ENCODE measurements around the gene ATP8A1.
"Not testable (repeated sequence)": the region's sequence is repeated elsewhere in the genome, so short reads cannot be mapped to it uniquely, and the experiment has no call there.

The ATP8A1 gene

GRCh38 chr4:42497142-42497910, 159.6 kb downstream of the ATP8A1 start:
- Mint-ChIP-seq H3K36me3 (ENCODE audit: low read depth) (peaks cover 43% of the 10 kb centered on the region), H3K4me3 (no peak overlapping the region), H3K27me3 (no peaks in the 10 kb centered on the region), H3K27ac (no peak overlapping the region), H3K9me3 (no peaks in the 10 kb centered on the region), H3K4me1 (ENCODE audit: low read depth) (no peaks in the 10 kb centered on the region)

GRCh38 chr4:42492962-42493361, 163.9 kb downstream of the ATP8A1 start:
- no peak overlapping the region for H3K27ac Mint-ChIP-seq
- H3K4me1 Mint-ChIP-seq (ENCODE audit: low read depth) = no peaks in the 10 kb centered on the region
- H3K27me3 Mint-ChIP-seq = no peaks in the 10 kb centered on the region
- peaks cover 47% of the 10 kb centered on the region for H3K36me3 Mint-ChIP-seq (ENCODE audit: low read depth)
- H3K4me3 Mint-ChIP-seq = no peak overlapping the region
- no peaks in the 10 kb centered on the region for H3K9me3 Mint-ChIP-seq

GRCh38 chr4:42490015-42490414, 166.9 kb downstream of the ATP8A1 start:
- H3K36me3 Mint-ChIP-seq (ENCODE audit: low read depth) = peaks cover 21% of the 10 kb centered on the region
- no peaks in the 10 kb centered on the region for H3K9me3 Mint-ChIP-seq
- H3K4me1 Mint-ChIP-seq (ENCODE audit: low read depth) = no peaks in the 10 kb centered on the region
- no peak overlapping the region for H3K27ac Mint-ChIP-seq
- H3K4me3 Mint-ChIP-seq = no peak overlapping the region
- H3K27me3 Mint-ChIP-seq = no peaks in the 10 kb centered on the region

- Mint-ChIP-seq H3K27me3 (no peaks in the 10 kb centered on the region), H3K4me1 (ENCODE audit: low read depth) (no peaks in the 10 kb centered on the region), H3K4me3 (no peak overlapping the region), H3K36me3 (ENCODE audit: low read depth) (peaks cover 17% of the 10 kb centered on the region), H3K27ac (no peak overlapping the region), H3K9me3 (no peaks in the 10 kb centered on the region)
These were observed 167.8 kb downstream of the ATP8A1 start for GRCh38 chr4:42489095-42489494.

- peaks cover 17% of the 10 kb centered on the region for H3K36me3 Mint-ChIP-seq (ENCODE audit: low read depth)
- no peak overlapping the region for H3K27ac Mint-ChIP-seq
- no peaks in the 10 kb centered on the region for H3K4me1 Mint-ChIP-seq (ENCODE audit: low read depth)
- no peak overlapping the region for H3K4me3 Mint-ChIP-seq
- H3K9me3 Mint-ChIP-seq = no peaks in the 10 kb centered on the region
- no peaks in the 10 kb centered on the region for H3K27me3 Mint-ChIP-seq
These were observed 168.4 kb downstream of the ATP8A1 start for GRCh38 chr4:42488554-42488953.

- Mint-ChIP-seq H3K4me1 (ENCODE audit: low read depth) (no peaks in the 10 kb centered on the region), H3K36me3 (ENCODE audit: low read depth) (peaks cover 19% of the 10 kb centered on the region), H3K4me3 (no peak overlapping the region), H3K27ac (no peak overlapping the region), H3K9me3 (no peaks in the 10 kb centered on the region), H3K27me3 (no peaks in the 10 kb centered on the region)
These were observed 168.8 kb downstream of the ATP8A1 start for GRCh38 chr4:42488114-42488513.

GRCh38 chr4:42487230-42487629, 169.7 kb downstream of the ATP8A1 start:
- Mint-ChIP-seq H3K27ac (no peak overlapping the region), H3K27me3 (no peaks in the 10 kb centered on the region), H3K4me1 (ENCODE audit: low read depth) (no peaks in the 10 kb centered on the region), H3K9me3 (no peaks in the 10 kb centered on the region), H3K36me3 (ENCODE audit: low read depth) (peaks cover 23% of the 10 kb centered on the region), H3K4me3 (no peak overlapping the region)

- H3K36me3 Mint-ChIP-seq (ENCODE audit: low read depth) = peaks cover 27% of the 10 kb centered on the region
- not testable (repeated sequence) for H3K27ac Mint-ChIP-seq; H3K4me1 Mint-ChIP-seq (ENCODE audit: low read depth); H3K4me3 Mint-ChIP-seq; H3K9me3 Mint-ChIP-seq; H3K27me3 Mint-ChIP-seq
These were observed 170.7 kb downstream of the ATP8A1 start for GRCh38 chr4:42486156-42486555.

GRCh38 chr4:42484630-42485029, 172.3 kb downstream of the ATP8A1 start:
- Mint-ChIP-seq H3K27ac (no peak overlapping the region), H3K4me1 (ENCODE audit: low read depth) (no peaks in the 10 kb centered on the region), H3K4me3 (no peak overlapping the region), H3K9me3 (no peaks in the 10 kb centered on the region), H3K36me3 (ENCODE audit: low read depth) (peaks cover 21% of the 10 kb centered on the region), H3K27me3 (no peaks in the 10 kb centered on the region)

GRCh38 chr4:42483426-42484379, 173.2 kb downstream of the ATP8A1 start:
- no peaks in the 10 kb centered on the region for H3K27me3 Mint-ChIP-seq
- H3K27ac Mint-ChIP-seq = no peak overlapping the region
- H3K4me3 Mint-ChIP-seq = no peak overlapping the region
- H3K4me1 Mint-ChIP-seq (ENCODE audit: low read depth) = no peaks in the 10 kb centered on the region
- peaks cover 26% of the 10 kb centered on the region for H3K36me3 Mint-ChIP-seq (ENCODE audit: low read depth)
- no peaks in the 10 kb centered on the region for H3K9me3 Mint-ChIP-seq

- no peak overlapping the region for H3K27ac Mint-ChIP-seq
- no peak overlapping the region for H3K4me3 Mint-ChIP-seq
- H3K9me3 Mint-ChIP-seq = no peaks in the 10 kb centered on the region
- H3K27me3 Mint-ChIP-seq = no peaks in the 10 kb centered on the region
- H3K4me1 Mint-ChIP-seq (ENCODE audit: low read depth) = no peaks in the 10 kb centered on the region
- peaks cover 29% of the 10 kb centered on the region for H3K36me3 Mint-ChIP-seq (ENCODE audit: low read depth)
These were observed 174.2 kb downstream of the ATP8A1 start for GRCh38 chr4:42482516-42483327.

- peaks cover 41% of the 10 kb centered on the region for H3K36me3 Mint-ChIP-seq (ENCODE audit: low read depth)
- H3K4me3 Mint-ChIP-seq = no peak overlapping the region
- no peaks in the 10 kb centered on the region for H3K4me1 Mint-ChIP-seq (ENCODE audit: low read depth)
- no peaks in the 10 kb centered on the region for H3K27me3 Mint-ChIP-seq
- H3K9me3 Mint-ChIP-seq = no peaks in the 10 kb centered on the region
- H3K27ac Mint-ChIP-seq = no peak overlapping the region
These were observed 176.2 kb downstream of the ATP8A1 start for GRCh38 chr4:42480717-42481116.

- Mint-ChIP-seq H3K4me1 (ENCODE audit: low read depth) (no peaks in the 10 kb centered on the region), H3K9me3 (no peaks in the 10 kb centered on the region), H3K27ac (no peak overlapping the region), H3K27me3 (no peaks in the 10 kb centered on the region), H3K4me3 (no peak overlapping the region), H3K36me3 (ENCODE audit: low read depth) (peaks cover 41% of the 10 kb centered on the region)
These were observed 176.6 kb downstream of the ATP8A1 start for GRCh38 chr4:42480281-42480680.

GRCh38 chr4:42478946-42479345, 178.0 kb downstream of the ATP8A1 start:
- no peaks in the 10 kb centered on the region for H3K4me1 Mint-ChIP-seq (ENCODE audit: low read depth)
- H3K27ac Mint-ChIP-seq = no peak overlapping the region
- H3K4me3 Mint-ChIP-seq = no peak overlapping the region
- peaks cover 47% of the 10 kb centered on the region for H3K36me3 Mint-ChIP-seq (ENCODE audit: low read depth)
- no peaks in the 10 kb centered on the region for H3K27me3 Mint-ChIP-seq
- H3K9me3 Mint-ChIP-seq = no peaks in the 10 kb centered on the region

- H3K27me3 Mint-ChIP-seq = no peaks in the 10 kb centered on the region
- peaks cover 49% of the 10 kb centered on the region for H3K36me3 Mint-ChIP-seq (ENCODE audit: low read depth)
- H3K4me3 Mint-ChIP-seq = no peak overlapping the region
- no peaks in the 10 kb centered on the region for H3K9me3 Mint-ChIP-seq
- no peak overlapping the region for H3K27ac Mint-ChIP-seq
- H3K4me1 Mint-ChIP-seq (ENCODE audit: low read depth) = no peaks in the 10 kb centered on the region
These were observed 178.4 kb downstream of the ATP8A1 start for GRCh38 chr4:42478509-42478908.

Data from stimulated activated naive CD8-positive, alpha-beta T cell treated with anti-CD3 and anti-CD28 coated beads, Interleukin-15, Interleukin-2, amounts not matched to agents 100 ng/mL and 50 ng/mL, for 24 hours (primary cell).